ENCODE data around the gene RAB37.

Gene RAB37

GRCh38 chr17:74736513-74737298 lies at the start of gene RAB37:
Gene RAB37, plus strand, starts transcription at chr17:74737256. Its CDS starts 17 bp downstream, at chr17:74737273.
- in situ Hi-C loops (cut with MboI; ENCODE audit: low sequenced_read_pairs): no loop called here

- in situ Hi-C loops (cut with MboI; ENCODE audit: low sequenced_read_pairs): no loop called here
Observed at GRCh38 chr17:74687886-74688285, 49.2 kb upstream of the RAB37 start.

- in situ Hi-C loops (cut with MboI; ENCODE audit: low sequenced_read_pairs): no loop called here
Observed at GRCh38 chr17:74690409-74690825, 46.6 kb upstream of the RAB37 start.

- in situ Hi-C loops (cut with MboI; ENCODE audit: low sequenced_read_pairs): no loop called here
Observed at GRCh38 chr17:74691151-74691550, 45.9 kb upstream of the RAB37 start.

GRCh38 chr17:74694081-74694480 lies 43.0 kb upstream of the RAB37 start:
- in situ Hi-C loops (cut with MboI; ENCODE audit: low sequenced_read_pairs): no loop called here

GRCh38 chr17:74695629-74696028 lies 41.4 kb upstream of the RAB37 start:
- in situ Hi-C loops (cut with MboI; ENCODE audit: low sequenced_read_pairs): no loop called here

GRCh38 chr17:74697515-74697914 lies 39.5 kb upstream of the RAB37 start:
- in situ Hi-C loops (cut with MboI; ENCODE audit: low sequenced_read_pairs): no loop called here

GRCh38 chr17:74698069-74698468 lies 39.0 kb upstream of the RAB37 start:
- in situ Hi-C loops (cut with MboI; ENCODE audit: low sequenced_read_pairs): no loop called here

GRCh38 chr17:74699236-74699635 lies 37.8 kb upstream of the RAB37 start:
- in situ Hi-C loops (cut with MboI; ENCODE audit: low sequenced_read_pairs): no loop called here

GRCh38 chr17:74702116-74702871 lies 34.8 kb upstream of the RAB37 start:
- in situ Hi-C loops (cut with MboI; ENCODE audit: low sequenced_read_pairs): no loop called here

- in situ Hi-C loops (cut with MboI; ENCODE audit: low sequenced_read_pairs): no loop called here
Observed at GRCh38 chr17:74703311-74703710, 33.7 kb upstream of the RAB37 start.

- in situ Hi-C loops (cut with MboI; ENCODE audit: low sequenced_read_pairs): no loop called here
Observed at GRCh38 chr17:74704544-74704943, 32.5 kb upstream of the RAB37 start.

- in situ Hi-C loops (cut with MboI; ENCODE audit: low sequenced_read_pairs): no loop called here
Observed at GRCh38 chr17:74711058-74711824, 25.8 kb upstream of the RAB37 start.

- in situ Hi-C loops (cut with MboI; ENCODE audit: low sequenced_read_pairs): no loop called here
Observed at GRCh38 chr17:74712301-74712700, 24.8 kb upstream of the RAB37 start.

- in situ Hi-C loops (cut with MboI; ENCODE audit: low sequenced_read_pairs): no loop called here
Observed at GRCh38 chr17:74712756-74713155, 24.3 kb upstream of the RAB37 start, which contains the start of gene CD300LF. Gene CD300LF, minus strand, starts transcription at chr17:74712923. Its CDS starts 57 bp downstream, at chr17:74712866.

- in situ Hi-C loops (cut with MboI; ENCODE audit: low sequenced_read_pairs): no loop called here
Observed at GRCh38 chr17:74713171-74713755, 23.8 kb upstream of the RAB37 start.

GRCh38 chr17:74715144-74715543 lies 21.9 kb upstream of the RAB37 start:
- in situ Hi-C loops (cut with MboI; ENCODE audit: low sequenced_read_pairs): no loop called here

- in situ Hi-C loops (cut with MboI; ENCODE audit: low sequenced_read_pairs): no loop called here
Observed at GRCh38 chr17:74720506-74720905, 16.6 kb upstream of the RAB37 start.

GRCh38 chr17:74722782-74723181 lies 14.3 kb upstream of the RAB37 start:
- in situ Hi-C loops (cut with MboI; ENCODE audit: low sequenced_read_pairs): no loop called here

- in situ Hi-C loops (cut with MboI; ENCODE audit: low sequenced_read_pairs): no loop called here
Observed at GRCh38 chr17:74723891-74724290, 13.2 kb upstream of the RAB37 start.

GRCh38 chr17:74725111-74725510 lies 11.9 kb upstream of the RAB37 start:
- in situ Hi-C loops (cut with MboI; ENCODE audit: low sequenced_read_pairs): no loop called here
